ENCODE measurements around the gene GRWD1. TPM values are rescaled to one million over a fixed set of nuclear protein-coding genes. Genes with fewer than 3 reads are reported as not detected.

GRWD1 gene
- total RNA-seq, 1 donor from 2014 or later, result 10.6 TPM

DNA sequence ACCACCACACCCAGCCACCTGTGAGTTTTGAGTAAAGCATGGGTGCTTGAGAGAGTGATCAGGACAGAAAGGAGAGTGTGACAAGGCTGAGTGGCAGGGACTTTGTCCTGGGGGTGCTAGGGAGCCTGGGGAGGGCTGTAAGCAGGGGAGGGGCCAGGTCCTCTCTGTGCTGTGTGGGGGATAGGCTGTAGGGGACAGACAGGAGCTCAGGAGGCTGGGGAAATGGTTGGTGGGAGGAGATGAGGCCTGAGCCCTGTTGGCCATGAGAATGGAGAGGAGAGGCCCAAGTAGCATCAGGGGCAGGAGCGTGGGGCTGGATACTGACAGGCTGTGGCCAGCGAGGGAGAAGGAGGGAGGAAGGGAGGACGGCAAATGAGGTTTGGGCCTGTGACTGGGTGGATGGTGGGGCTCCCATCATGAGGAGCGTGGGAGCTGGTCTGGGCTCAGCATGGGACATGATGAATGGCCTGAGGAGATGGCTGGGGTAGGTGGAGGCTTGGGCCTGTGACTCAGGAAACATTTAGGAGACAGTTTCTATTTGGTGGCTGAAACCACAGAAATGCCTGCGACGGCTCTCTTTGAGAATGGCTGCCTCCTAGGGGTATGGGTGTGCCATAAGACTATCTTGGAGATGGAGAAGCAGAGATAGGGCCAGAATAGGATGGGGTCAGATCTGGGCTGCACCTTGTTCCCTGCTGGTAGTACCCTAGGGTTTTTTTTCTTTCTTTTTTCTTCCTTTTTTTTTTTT, 27.3 kb upstream of the GRWD1 start:
- Histone ChIP-seq H3K4me2 (no peak overlapping the region), H3K36me3 (no peaks in the 10 kb centered on the region), H3K27me3 (peaks cover 15% of the 10 kb centered on the region), H3K9ac (no peak overlapping the region), H3K4me1 (no peaks in the 10 kb centered on the region), H3K9me3 (ENCODE audit: low read depth) (no peaks in the 10 kb centered on the region), H3K79me2 (ENCODE audit: low read depth) (no peaks in the 10 kb centered on the region), H3K4me3 (no peak overlapping the region), H3K27ac (no peak overlapping the region), H3F3A (ENCODE audit: low read depth) (peaks cover 15% of the 10 kb centered on the region), H4K20me1 (ENCODE audit: low read depth) (no peaks in the 10 kb centered on the region), H2AFZ (replicated peaks) (no peak overlapping the region)
- no peak for DNase-seq (ENCODE audit: low spot score)
- peaks cover 37% of the 10 kb centered on the region for H3K4me1 Mint-ChIP-seq
- no peak overlapping the region for H3K4me3 Mint-ChIP-seq
- H3K9me3 Mint-ChIP-seq, result no peaks in the 10 kb centered on the region
- TF ChIP-seq, protein P1, sequence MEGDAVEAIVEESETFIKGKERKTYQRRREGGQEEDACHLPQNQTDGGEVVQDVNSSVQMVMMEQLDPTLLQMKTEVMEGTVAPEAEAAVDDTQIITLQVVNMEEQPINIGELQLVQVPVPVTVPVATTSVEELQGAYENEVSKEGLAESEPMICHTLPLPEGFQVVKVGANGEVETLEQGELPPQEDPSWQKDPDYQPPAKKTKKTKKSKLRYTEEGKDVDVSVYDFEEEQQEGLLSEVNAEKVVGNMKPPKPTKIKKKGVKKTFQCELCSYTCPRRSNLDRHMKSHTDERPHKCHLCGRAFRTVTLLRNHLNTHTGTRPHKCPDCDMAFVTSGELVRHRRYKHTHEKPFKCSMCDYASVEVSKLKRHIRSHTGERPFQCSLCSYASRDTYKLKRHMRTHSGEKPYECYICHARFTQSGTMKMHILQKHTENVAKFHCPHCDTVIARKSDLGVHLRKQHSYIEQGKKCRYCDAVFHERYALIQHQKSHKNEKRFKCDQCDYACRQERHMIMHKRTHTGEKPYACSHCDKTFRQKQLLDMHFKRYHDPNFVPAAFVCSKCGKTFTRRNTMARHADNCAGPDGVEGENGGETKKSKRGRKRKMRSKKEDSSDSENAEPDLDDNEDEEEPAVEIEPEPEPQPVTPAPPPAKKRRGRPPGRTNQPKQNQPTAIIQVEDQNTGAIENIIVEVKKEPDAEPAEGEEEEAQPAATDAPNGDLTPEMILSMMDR (IDR thresholded peaks at IDR 0.05), result no peak
- no peak for TF ChIP-seq EZH2 (IDR thresholded peaks at IDR 0.05)
- TF ChIP-seq EZH2phosphoT487 (IDR thresholded peaks at IDR 0.05), result no peak
- peaks cover 15% of the 10 kb centered on the region for H3K27me3 Mint-ChIP-seq (ENCODE audit: insufficient read depth, low read depth)
- no peaks in the 10 kb centered on the region for H3K36me3 Mint-ChIP-seq
- peak overlapping the region; percentile 81 for H3K27ac Mint-ChIP-seq

DNA sequence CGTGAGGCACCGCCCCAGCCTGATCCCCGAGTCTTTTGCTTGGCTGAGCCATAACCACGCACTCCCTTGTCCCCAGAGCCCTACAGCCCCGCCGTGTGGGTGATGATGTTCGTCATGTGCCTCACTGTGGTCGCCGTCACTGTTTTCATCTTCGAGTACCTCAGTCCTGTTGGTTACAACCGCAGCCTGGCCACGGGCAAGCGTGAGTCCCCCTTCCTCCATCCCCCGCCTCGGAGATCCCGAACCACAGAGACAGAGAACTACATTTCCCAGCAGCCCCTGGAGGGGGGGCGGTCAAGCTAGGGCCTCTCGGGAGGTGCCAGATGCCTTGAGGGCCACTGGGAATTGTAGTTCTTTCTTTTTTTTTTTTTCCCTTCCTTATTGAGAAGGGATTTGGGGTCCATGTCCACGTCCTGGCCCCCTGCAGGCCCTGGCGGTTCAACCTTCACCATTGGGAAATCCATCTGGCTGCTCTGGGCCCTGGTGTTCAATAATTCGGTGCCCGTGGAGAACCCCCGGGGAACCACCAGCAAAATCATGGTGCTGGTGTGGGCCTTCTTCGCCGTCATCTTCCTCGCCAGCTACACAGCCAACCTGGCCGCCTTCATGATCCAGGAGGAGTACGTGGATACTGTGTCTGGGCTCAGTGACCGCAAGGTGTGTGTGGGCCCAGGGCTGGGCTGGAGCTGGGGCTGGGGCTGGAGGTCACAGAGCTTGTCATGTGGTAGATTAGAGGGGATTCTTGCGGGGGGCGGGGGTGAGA, 26.4 kb upstream of the GRWD1 start:
- no peak for TF ChIP-seq EZH2phosphoT487 (IDR thresholded peaks at IDR 0.05)
- TF ChIP-seq EZH2 (IDR thresholded peaks at IDR 0.05), result no peak
- TF ChIP-seq, protein P1 (IDR thresholded peaks at IDR 0.05), result no peak
- Mint-ChIP-seq H3K4me3 (peak overlapping the region; percentile 67), H3K36me3 (no peaks in the 10 kb centered on the region), H3K27me3 (ENCODE audit: insufficient read depth, low read depth) (peaks cover 14% of the 10 kb centered on the region), H3K4me1 (peaks cover 31% of the 10 kb centered on the region), H3K27ac (peak overlapping the region; percentile 81), H3K9me3 (no peaks in the 10 kb centered on the region)
- Histone ChIP-seq H3K36me3 (no peaks in the 10 kb centered on the region), H3F3A (ENCODE audit: low read depth) (peaks cover 9% of the 10 kb centered on the region), H4K20me1 (ENCODE audit: low read depth) (no peaks in the 10 kb centered on the region), H3K9ac (no peak overlapping the region), H3K4me3 (no peak overlapping the region), H3K4me2 (no peak overlapping the region), H2AFZ (replicated peaks) (no peak overlapping the region), H3K27me3 (peaks cover 10% of the 10 kb centered on the region), H3K4me1 (no peaks in the 10 kb centered on the region), H3K79me2 (ENCODE audit: low read depth) (no peaks in the 10 kb centered on the region), H3K27ac (no peak overlapping the region), H3K9me3 (ENCODE audit: low read depth) (no peaks in the 10 kb centered on the region)
- peak; percentile 85 for DNase-seq (ENCODE audit: low spot score)

DNA sequence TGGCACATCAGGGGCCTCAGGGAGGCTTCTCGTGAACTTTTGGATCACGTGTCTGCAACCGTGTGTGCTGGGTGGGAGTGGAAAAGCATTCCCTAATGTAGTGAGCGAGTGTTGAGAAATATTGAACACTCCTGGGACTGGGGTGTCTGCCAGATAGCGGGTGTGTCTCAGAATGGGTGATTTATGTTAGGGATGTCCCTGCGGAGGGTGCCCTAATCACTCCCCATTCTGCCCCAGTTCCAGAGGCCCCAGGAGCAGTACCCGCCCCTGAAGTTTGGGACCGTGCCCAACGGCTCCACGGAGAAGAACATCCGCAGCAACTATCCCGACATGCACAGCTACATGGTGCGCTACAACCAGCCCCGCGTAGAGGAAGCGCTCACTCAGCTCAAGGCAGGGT, 24.2 kb upstream of the GRWD1 start:
- no peak for DNase-seq (ENCODE audit: low spot score)
- Mint-ChIP-seq H3K4me1 (peaks cover 25% of the 10 kb centered on the region), H3K9me3 (no peaks in the 10 kb centered on the region), H3K27ac (no peak overlapping the region), H3K27me3 (ENCODE audit: insufficient read depth, low read depth) (peaks cover 7% of the 10 kb centered on the region), H3K36me3 (no peaks in the 10 kb centered on the region), H3K4me3 (no peak overlapping the region)
- no peak overlapping the region for H3K4me3 ChIP-seq
- H4K20me1 ChIP-seq (ENCODE audit: low read depth), result no peaks in the 10 kb centered on the region
- no peak overlapping the region for H2AFZ ChIP-seq (replicated peaks)
- H3K4me2 ChIP-seq, result no peak overlapping the region
- no peak overlapping the region for H3K27ac ChIP-seq
- H3K9me3 ChIP-seq (ENCODE audit: low read depth), result no peaks in the 10 kb centered on the region
- H3K36me3 ChIP-seq, result no peaks in the 10 kb centered on the region
- TF ChIP-seq, protein P1 (IDR thresholded peaks at IDR 0.05), result no peak
- TF ChIP-seq EZH2phosphoT487 (IDR thresholded peaks at IDR 0.05), result no peak
- TF ChIP-seq EZH2 (IDR thresholded peaks at IDR 0.05), result no peak
- H3K27me3 ChIP-seq, result no peaks in the 10 kb centered on the region
- H3K4me1 ChIP-seq, result peaks cover 4% of the 10 kb centered on the region
- H3K79me2 ChIP-seq (ENCODE audit: low read depth), result no peaks in the 10 kb centered on the region
- H3K9ac ChIP-seq, result no peak overlapping the region
- no peaks in the 10 kb centered on the region for H3F3A ChIP-seq (ENCODE audit: low read depth)
